A673 (cell line): Measurements from ENCODE around the gene CLDN24. TPM values are rescaled to one million over a fixed set of nuclear protein-coding genes. Genes with fewer than 3 reads are reported as not detected.

Experiments used
- BruUV-seq: library from RNA; stranded (reverse); fragments of 400-500 nt; replicated peaks from 2 replicates; lab custom pipeline; 2021; lab: Mats Ljungman, UMichigan
- CTCF ChIA-PET: fragments of 300-600 bp; sonication (Branson Sonifier 250); formaldehyde crosslinking; loops from one replicate; lab custom pipeline; 2022; ENCODE audit warnings: antibody characterized with exemption; lab: Charles Lee
- POLR2A ChIA-PET: fragments of 300-600 bp; sonication (Branson Sonifier 250); formaldehyde crosslinking; loops from one replicate; lab custom pipeline; 2022; ENCODE audit warnings: antibody characterized with exemption; ENCODE audit not compliant: low non-redundant PET; lab: Charles Lee
- DNase-seq: peaks from one replicate; pipeline ENCODE4 v3.0.0-alpha.2; 2015; ENCODE audit warnings: low spot score
- H3K27ac ChIP-seq: fragments of 200-600 bp; sonication (generic); 2 replicates; pipeline ENCODE4 v1.5.1; 2016; ENCODE audit warnings: mixed run types, low read depth, mild to moderate bottlenecking, mixed read lengths, antibody characterized with exemption, low read length; ENCODE audit not compliant: poor library complexity, severe bottlenecking
- H3K27me3 ChIP-seq: fragments of 200-600 bp; sonication (generic); replicated peaks from 2 replicates; pipeline ENCODE4 v1.6.1; 2017; ENCODE audit warnings: mixed run types, low read depth, mild to moderate bottlenecking, mixed read lengths, antibody characterized with exemption, low read length; ENCODE audit not compliant: insufficient read depth, poor library complexity
- H3K36me3 ChIP-seq: fragments of 200-600 bp; sonication (generic); 2 replicates; pipeline ENCODE4 v1.6.1; 2016; ENCODE audit warnings: mixed run types, mild to moderate bottlenecking, mixed read lengths, antibody characterized with exemption, low read length; ENCODE audit not compliant: insufficient read depth, poor library complexity, severe bottlenecking
- H3K4me1 ChIP-seq: fragments of 200-600 bp; sonication (generic); 2 replicates; pipeline ENCODE4 v1.6.1; 2017; ENCODE audit warnings: mixed run types, mild to moderate bottlenecking, mixed read lengths, antibody characterized with exemption, low read length; ENCODE audit not compliant: insufficient read depth, poor library complexity, severe bottlenecking
- H3K4me3 ChIP-seq: fragments of 200-600 bp; sonication (generic); 2 replicates; pipeline ENCODE4 v1.5.1; 2016; ENCODE audit warnings: low read depth, mixed run types, mild to moderate bottlenecking, mixed read lengths, low read length; ENCODE audit not compliant: poor library complexity, severe bottlenecking
- H3K9me3 ChIP-seq: fragments of 200-600 bp; sonication (generic); 2 replicates; pipeline ENCODE4 v1.6.1; 2016; ENCODE audit warnings: mixed run types, low read depth, mild to moderate bottlenecking, mixed read lengths, antibody characterized with exemption, low read length; ENCODE audit not compliant: poor library complexity, severe bottlenecking
- EZH2 ChIP-seq: fragments of 200-600 bp; sonication (generic); IDR thresholded peaks from 2 replicates; pipeline ENCODE4 v1.6.1; 2017; ENCODE audit warnings: borderline replicate concordance, low read depth, mild to moderate bottlenecking, mixed read lengths, antibody characterized with exemption, low read length; ENCODE audit not compliant: poor library complexity, severe bottlenecking
- intact Hi-C: fragments of 100-400 bp; cut with micrococcal nuclease; formaldehyde crosslinking; loops from one replicate; pipeline ENCODE4 v1.10.0; 2022; ENCODE audit not compliant: unreplicated experiment
- total RNA-seq: library from RNA; stranded (reverse); gene quantifications from 2 replicates; pipeline ENCODE4 v1.2.3, GENCODE V29; 2021
- TF ChIP-seq, protein P1 (sequence below): fragments of 300-800, 200-600 bp; sonication (generic); conservative IDR thresholded peaks from 2 replicates; pipeline ENCODE4 v1.5.1; 2017; ENCODE audit warnings: low read depth, mild to moderate bottlenecking, antibody characterized with exemption, low read length, moderate library complexity, mixed read lengths

The CLDN24 gene
- total RNA-seq, 1 experiment from 2014 or later: not detected

DNA sequence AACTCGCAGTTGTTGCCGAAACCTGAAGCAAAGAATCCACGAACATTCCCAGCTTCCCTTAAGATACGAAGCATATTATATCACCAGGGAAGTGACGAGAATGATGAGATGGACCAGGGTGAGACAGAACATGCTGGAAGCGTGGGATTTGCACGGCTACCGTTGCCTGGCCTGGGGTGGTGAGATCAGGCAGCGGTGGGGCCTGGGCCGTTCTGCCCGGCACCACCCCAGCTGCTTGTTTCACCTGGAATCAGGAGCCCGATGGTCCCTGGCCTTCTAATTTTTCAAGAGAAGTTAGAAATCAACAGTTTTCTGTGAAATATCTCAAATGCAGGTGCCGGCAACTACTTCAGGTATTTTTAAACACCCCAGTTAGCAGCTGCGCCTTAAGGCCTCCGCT lies 7.9 kb downstream of the CLDN24 start:
- H3K4me1 ChIP-seq: no peaks in the 10 kb centered on the region
- ChIA-PET CTCF (no interaction called here), POLR2A (no interaction called here)
- no peak overlapping the region for H3K27ac ChIP-seq
- intact Hi-C loops: no loop called here
- TF ChIP-seq, protein P1, sequence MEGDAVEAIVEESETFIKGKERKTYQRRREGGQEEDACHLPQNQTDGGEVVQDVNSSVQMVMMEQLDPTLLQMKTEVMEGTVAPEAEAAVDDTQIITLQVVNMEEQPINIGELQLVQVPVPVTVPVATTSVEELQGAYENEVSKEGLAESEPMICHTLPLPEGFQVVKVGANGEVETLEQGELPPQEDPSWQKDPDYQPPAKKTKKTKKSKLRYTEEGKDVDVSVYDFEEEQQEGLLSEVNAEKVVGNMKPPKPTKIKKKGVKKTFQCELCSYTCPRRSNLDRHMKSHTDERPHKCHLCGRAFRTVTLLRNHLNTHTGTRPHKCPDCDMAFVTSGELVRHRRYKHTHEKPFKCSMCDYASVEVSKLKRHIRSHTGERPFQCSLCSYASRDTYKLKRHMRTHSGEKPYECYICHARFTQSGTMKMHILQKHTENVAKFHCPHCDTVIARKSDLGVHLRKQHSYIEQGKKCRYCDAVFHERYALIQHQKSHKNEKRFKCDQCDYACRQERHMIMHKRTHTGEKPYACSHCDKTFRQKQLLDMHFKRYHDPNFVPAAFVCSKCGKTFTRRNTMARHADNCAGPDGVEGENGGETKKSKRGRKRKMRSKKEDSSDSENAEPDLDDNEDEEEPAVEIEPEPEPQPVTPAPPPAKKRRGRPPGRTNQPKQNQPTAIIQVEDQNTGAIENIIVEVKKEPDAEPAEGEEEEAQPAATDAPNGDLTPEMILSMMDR: no peak
- no peak for TF ChIP-seq EZH2
- peaks cover 31% of the 10 kb centered on the region for H3K36me3 ChIP-seq
- DNase-seq: no peak
- H3K27me3 ChIP-seq: no peaks in the 10 kb centered on the region
- no TSS peak for BruUV-seq
- H3K4me3 ChIP-seq: no peak overlapping the region
- H3K9me3 ChIP-seq: no peaks in the 10 kb centered on the region

DNA sequence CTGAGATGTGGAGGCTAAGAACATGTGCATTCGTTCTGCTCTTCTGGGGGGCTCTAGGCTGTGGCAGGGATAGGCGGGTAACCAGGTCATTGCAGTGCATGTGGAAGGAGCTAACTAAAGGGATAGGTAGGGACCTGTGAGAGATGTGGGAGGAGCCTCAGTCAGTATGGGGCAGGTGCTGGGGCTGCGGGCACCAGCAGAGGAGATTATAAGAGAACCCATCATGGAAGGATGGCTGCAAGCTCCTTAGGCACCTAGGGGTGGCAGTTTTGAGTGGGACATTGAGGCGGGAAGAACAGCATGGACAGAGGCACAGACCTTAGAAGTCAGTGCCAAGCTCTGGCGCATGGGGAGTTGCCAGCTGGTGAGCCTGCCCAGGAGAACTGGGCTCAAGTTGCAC lies 9.4 kb downstream of the CLDN24 start:
- POLR2A ChIA-PET: no interaction called here
- CTCF ChIA-PET: no interaction called here
- peaks cover 28% of the 10 kb centered on the region for H3K36me3 ChIP-seq

DNA sequence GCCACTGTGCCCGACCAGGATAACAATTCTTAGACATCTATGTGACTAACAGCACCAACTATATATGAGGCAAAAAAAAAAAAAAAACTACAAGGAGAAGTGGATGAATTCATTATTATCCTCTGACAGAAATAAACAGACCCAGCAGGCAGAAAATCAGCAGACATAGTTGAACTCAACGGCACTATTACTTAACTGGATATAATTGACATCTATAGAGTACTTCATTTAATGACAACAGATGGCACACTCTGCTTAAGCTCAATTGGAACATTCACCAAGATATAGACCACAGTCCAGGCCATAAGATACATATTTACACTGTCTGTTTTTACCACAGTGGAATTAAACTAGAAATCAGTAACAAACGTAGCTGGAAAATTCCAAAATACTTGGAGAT lies 15.4 kb downstream of the CLDN24 start:
- DNase-seq: no peak
- BruUV-seq: no TSS peak
- H3K27ac ChIP-seq: no peak overlapping the region
- no peak for TF ChIP-seq EZH2
- CTCF ChIA-PET: no interaction called here
- H3K4me1 ChIP-seq: no peaks in the 10 kb centered on the region
- POLR2A ChIA-PET: interaction anchor here (0.6 kb wide), 1 partner anchor 21 kb away, joined by 14 read pairs; no protein-coding TSS in a partner anchor
- H3K4me3 ChIP-seq: no peak overlapping the region
- intact Hi-C loops: no loop called here
- no peaks in the 10 kb centered on the region for H3K9me3 ChIP-seq
- H3K27me3 ChIP-seq: no peaks in the 10 kb centered on the region
- H3K36me3 ChIP-seq: peaks cover 8% of the 10 kb centered on the region

More for the DNA sequence above, 9.4 kb downstream of the CLDN24 start:
- H3K4me3 ChIP-seq: no peak overlapping the region
- no peak overlapping the region for H3K27ac ChIP-seq
- no peaks in the 10 kb centered on the region for H3K27me3 ChIP-seq
- H3K4me1 ChIP-seq: no peaks in the 10 kb centered on the region
- BruUV-seq: no TSS peak
- H3K9me3 ChIP-seq: no peaks in the 10 kb centered on the region
- intact Hi-C loops: no loop called here
- DNase-seq: no peak
- no peak for TF ChIP-seq EZH2
- TF ChIP-seq, protein P1: no peak

DNA sequence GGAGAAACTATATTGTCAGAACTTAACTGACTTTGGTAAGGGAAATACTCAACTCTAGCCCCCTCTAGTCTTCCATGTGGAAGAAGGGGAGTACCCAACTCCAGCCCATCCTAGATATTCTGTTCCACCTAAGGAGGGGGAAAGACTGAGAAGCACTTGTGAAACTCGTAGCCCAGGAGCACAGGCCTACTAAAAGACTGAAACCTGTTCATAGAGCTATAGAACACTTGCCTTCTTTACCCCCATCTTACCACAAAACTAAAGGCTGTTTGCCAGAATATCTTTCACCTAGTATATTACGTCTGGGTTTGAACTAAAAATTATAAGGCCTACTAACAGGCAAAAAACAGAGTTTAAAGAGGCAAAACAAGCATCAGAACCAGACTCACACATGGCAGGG lies 17.7 kb downstream of the CLDN24 start:
- intact Hi-C loops: no loop called here
- peaks cover 8% of the 10 kb centered on the region for H3K36me3 ChIP-seq
- POLR2A ChIA-PET: no interaction called here

More for the DNA sequence above, 17.7 kb downstream of the CLDN24 start:
- H3K9me3 ChIP-seq: no peaks in the 10 kb centered on the region
- H3K4me1 ChIP-seq: no peaks in the 10 kb centered on the region
- H3K27me3 ChIP-seq: no peaks in the 10 kb centered on the region
- H3K4me3 ChIP-seq: no peak overlapping the region
- TF ChIP-seq, protein P1: no peak
- TF ChIP-seq EZH2: no peak
- BruUV-seq: no TSS peak
- H3K27ac ChIP-seq: no peak overlapping the region
- no peak for DNase-seq
- CTCF ChIA-PET: no interaction called here
